Endothelial cell of umbilical vein (primary cell): ENCODE results near the gene ATP5MC2. TPM values are rescaled to one million over a fixed set of nuclear protein-coding genes. Genes with fewer than 3 reads are reported as not detected.

ENCODE experiments used
- BruUV-seq: library from RNA; stranded (reverse); fragments of 400-500 nt; replicated peaks from 2 replicates; lab custom pipeline; 2021; lab: Mats Ljungman, UMichigan
- CTCF ChIA-PET: fragments of 300-600, 350-600 bp; sonication (Branson Sonifier 250); formaldehyde crosslinking; loops from one replicate; lab custom pipeline; 2021; ENCODE audit warnings: antibody characterized with exemption, inconsistent platforms; lab: Charles Lee
- POLR2A ChIA-PET: fragments of 300-600, 350-600 bp; sonication (Branson Sonifier 250); formaldehyde crosslinking; loops from one replicate; lab custom pipeline; 2021; ENCODE audit warnings: antibody characterized with exemption, inconsistent platforms; lab: Charles Lee
- DNase-seq: peaks from one replicate; pipeline ENCODE4 v3.0.0-alpha.2; 2011; ENCODE audit warnings: low read depth, low spot score
- FAIRE-seq: peaks from 2 replicates; lab custom pipeline; 2011; peaks lifted over from hg19 to GRCh38; lab: Jason Lieb, UNC
- H2AFZ ChIP-seq: 2 replicates; pipeline ENCODE4 v1.6.0; 2012; ENCODE audit warnings: low read depth, low read length, control low read depth, inconsistent platforms
- H3K27ac ChIP-seq: 2 replicates; pipeline ENCODE4 v1.5.1; 2011; ENCODE audit warnings: low read depth, mild to moderate bottlenecking, control low read depth, low read length, moderate library complexity; ENCODE audit not compliant: insufficient read depth
- H3K27me3 ChIP-seq, 2 experiments: 2 replicates each; pipeline versions ENCODE4 v1.6.0 to v1.6.1; 2011; ENCODE audit warnings: low read length in 2 of 2, mixed read lengths in 1 of 2; ENCODE audit not compliant: control insufficient read depth in 2 of 2, insufficient read depth in 2 of 2
- H3K36me3 ChIP-seq, 2 experiments: 2 replicates in 1 of 2; 3 replicates in 1 of 2; pipeline ENCODE4 v1.5.1; 2011; ENCODE audit warnings: low read length in 2 of 2, mild to moderate bottlenecking in 1 of 2, moderate library complexity in 1 of 2; ENCODE audit not compliant: control insufficient read depth in 2 of 2, insufficient read depth in 2 of 2; ENCODE audit errors: extremely low read depth in 1 of 2
- H3K4me1 ChIP-seq: 3 replicates; pipeline ENCODE4 v1.5.1; 2011; ENCODE audit warnings: mild to moderate bottlenecking, low read length; ENCODE audit not compliant: control insufficient read depth, insufficient read depth; ENCODE audit errors: extremely low read depth
- H3K4me2 ChIP-seq: 2 replicates; pipeline ENCODE4 v1.6.1; 2011; ENCODE audit warnings: low read length, control low read depth, mixed read lengths; ENCODE audit not compliant: insufficient read depth
- H3K4me3 ChIP-seq, 3 experiments: fragments of 200-600 bp in 1 of 3; sonication (generic), shearing (Covaris generic) in 1 of 3; replicated peaks in 1 of 3; 2 replicates each; pipeline ENCODE4 v1.5.1; 2011 to 2016; ENCODE audit warnings: control low read depth in 3 of 3, low read length in 3 of 3, mild to moderate bottlenecking in 2 of 3, inconsistent platforms in 1 of 3, low read depth in 1 of 3, moderate library complexity in 1 of 3; ENCODE audit not compliant: insufficient read depth in 1 of 3
- H3K79me2 ChIP-seq: 2 replicates; pipeline ENCODE4 v1.6.0; 2012; ENCODE audit warnings: low read length, inconsistent platforms; ENCODE audit not compliant: control insufficient read depth, insufficient read depth
- H3K9ac ChIP-seq: replicated peaks from 2 replicates; pipeline ENCODE3; 2011; ENCODE audit warnings: low read length, control low read depth; ENCODE audit not compliant: insufficient read depth; ENCODE audit errors: extremely low read depth
- H3K9me1 ChIP-seq: replicated peaks from 3 replicates; pipeline ENCODE4 v1.6.0; 2011; ENCODE audit warnings: mild to moderate bottlenecking, low read length; ENCODE audit not compliant: control insufficient read depth, insufficient read depth; ENCODE audit errors: extremely low read depth
- H3K9me3 ChIP-seq: replicated peaks from 2 replicates; pipeline ENCODE4 v1.5.1; 2012; ENCODE audit warnings: low read length, inconsistent platforms; ENCODE audit not compliant: control insufficient read depth, insufficient read depth
- H4K20me1 ChIP-seq: replicated peaks from 2 replicates; pipeline ENCODE3; 2011; ENCODE audit warnings: mild to moderate bottlenecking, low read length; ENCODE audit not compliant: control insufficient read depth, insufficient read depth; ENCODE audit errors: extremely low read depth
- FOS ChIP-seq: IDR thresholded peaks from 2 replicates; pipeline ENCODE4 v1.6.1; 2011; ENCODE audit warnings: mild to moderate bottlenecking, low read length, moderate library complexity, borderline replicate concordance; ENCODE audit not compliant: insufficient read depth
- GATA2 ChIP-seq: IDR thresholded peaks from 2 replicates; pipeline ENCODE4 v1.7.0; 2011; ENCODE audit warnings: low read depth, mild to moderate bottlenecking, moderate library complexity, mixed read lengths, low read length; ENCODE audit not compliant: insufficient read length, insufficient read depth
- JUN ChIP-seq: IDR thresholded peaks from 2 replicates; pipeline ENCODE4 v1.6.1; 2011; ENCODE audit warnings: borderline replicate concordance, low read depth; ENCODE audit not compliant: insufficient read length, insufficient read depth
- MAX ChIP-seq: IDR thresholded peaks from 2 replicates; pipeline ENCODE4 v1.6.1; 2011; ENCODE audit not compliant: insufficient read depth, insufficient read length
- MYC ChIP-seq: IDR thresholded peaks from one replicate; pipeline ENCODE4 v1.6.1; 2011; ENCODE audit warnings: mild to moderate bottlenecking, low read depth, low read length
- POLR2AphosphoS5 ChIP-seq: IDR thresholded peaks from 2 replicates; pipeline ENCODE4 v1.6.1; 2012; ENCODE audit warnings: low read depth, mild to moderate bottlenecking, control low read depth, low read length, moderate library complexity; ENCODE audit not compliant: insufficient read depth
- dilution Hi-C: fragments of 300-500 bp; cut with MboI; formaldehyde crosslinking; loops from one replicate; pipeline ENCODE4 v1.15.0; 2019; ENCODE audit warnings: low sequenced_read_pairs; ENCODE audit not compliant: extremely low pct_ligation_motif_present
- intact Hi-C: fragments of 100-400 bp; cut with micrococcal nuclease; formaldehyde crosslinking; loops from one replicate; pipeline ENCODE4 v1.10.0; 2022
- polyA plus RNA-seq, 4 experiments: library from polyadenylated mRNA; depleted of rRNA in 3 of 4; stranded (reverse) in 3 of 4; unstranded in 1 of 4; fragments of >200 nt; gene quantifications; 2 replicates each; pipeline versions ENCODE4 v1.2.1 to v1.2.3, GENCODE V29; 2011 to 2012; ENCODE audit warnings: missing spikeins in 1 of 4
- total RNA-seq: library from RNA; stranded (reverse); gene quantifications from 2 replicates; pipeline ENCODE4 v1.2.3, GENCODE V29; 2021
- TF ChIP-seq, protein P1 (sequence below), 2 donors: IDR thresholded peaks; 1 replicate in 1 of 2; 2 replicates in 1 of 2; pipeline ENCODE4 v1.5.1; 2011; ENCODE audit warnings: low read length in 2 of 2, mild to moderate bottlenecking in 2 of 2, moderate library complexity in 2 of 2, control low read depth in 1 of 2, inconsistent platforms in 1 of 2, low read depth in 1 of 2; ENCODE audit not compliant: insufficient read depth in 1 of 2; ENCODE audit errors: extremely low read depth in 1 of 2

The ATP5MC2 gene
- total and polyA plus RNA-seq, 2 donors (not counting 3 experiments of a cell fraction or from before 2014, with no cell fraction given), result 402 to 820 TPM

DNA sequence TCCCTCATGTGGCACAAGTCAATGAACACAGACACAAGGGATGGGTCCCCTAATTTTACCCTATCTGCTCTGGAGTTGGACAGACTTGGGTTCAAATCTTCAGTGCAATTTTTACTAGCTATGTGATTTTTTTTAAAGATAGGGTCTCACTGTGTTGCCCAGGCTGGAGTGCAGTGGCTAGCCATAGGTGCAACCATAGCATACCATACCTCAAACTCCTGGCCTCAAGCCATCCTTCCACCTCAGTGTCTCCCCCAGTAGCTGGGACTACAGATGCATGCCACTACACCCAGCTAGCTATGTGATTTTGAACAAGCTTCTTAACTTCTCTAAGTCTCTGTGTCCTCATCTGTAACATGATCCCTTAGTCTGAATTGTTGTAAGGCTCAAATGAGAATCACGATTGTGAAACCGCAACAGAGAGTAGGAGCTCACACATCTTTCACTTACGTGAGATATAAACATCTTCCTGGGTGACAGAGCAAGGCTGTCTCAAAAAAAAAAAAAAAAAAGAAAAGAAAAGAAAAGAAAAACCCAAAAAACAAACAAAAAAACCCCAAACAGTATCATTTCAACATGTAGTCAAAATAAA, 46.7 kb upstream of the ATP5MC2 start:
- CTCF ChIA-PET, result interaction anchor here (0.7 to 2.4 kb wide), 5 partner anchors 9 to 24 kb away, joined by 3 to 16 read pairs (median 5); no protein-coding TSS in a partner anchor
- Histone ChIP-seq H3K4me3 (no peak overlapping the region), H3K9me1 (no peaks in the 10 kb centered on the region), H3K36me3 (peaks cover 0 to 34% of the 10 kb centered on the region in 2 experiments), H3K4me2 (no peak overlapping the region), H3K79me2 (no peaks in the 10 kb centered on the region), H4K20me1 (no peaks in the 10 kb centered on the region), H3K27ac (no peak overlapping the region), H3K27me3 (no peaks in the 10 kb centered on the region), H3K4me1 (peaks cover 10% of the 10 kb centered on the region), H2AFZ (no peak overlapping the region), H3K9ac (no peak overlapping the region), H3K9me3 (no peaks in the 10 kb centered on the region)
- POLR2A ChIA-PET, result no interaction called here
- intact Hi-C loops (no loop called here), dilution Hi-C loops (no loop called here)
- TF ChIP-seq MAX (no peak), POLR2AphosphoS5 (no peak), GATA2 (no peak), MYC (no peak), JUN (no peak), FOS (no peak)
- TF ChIP-seq, protein P1, sequence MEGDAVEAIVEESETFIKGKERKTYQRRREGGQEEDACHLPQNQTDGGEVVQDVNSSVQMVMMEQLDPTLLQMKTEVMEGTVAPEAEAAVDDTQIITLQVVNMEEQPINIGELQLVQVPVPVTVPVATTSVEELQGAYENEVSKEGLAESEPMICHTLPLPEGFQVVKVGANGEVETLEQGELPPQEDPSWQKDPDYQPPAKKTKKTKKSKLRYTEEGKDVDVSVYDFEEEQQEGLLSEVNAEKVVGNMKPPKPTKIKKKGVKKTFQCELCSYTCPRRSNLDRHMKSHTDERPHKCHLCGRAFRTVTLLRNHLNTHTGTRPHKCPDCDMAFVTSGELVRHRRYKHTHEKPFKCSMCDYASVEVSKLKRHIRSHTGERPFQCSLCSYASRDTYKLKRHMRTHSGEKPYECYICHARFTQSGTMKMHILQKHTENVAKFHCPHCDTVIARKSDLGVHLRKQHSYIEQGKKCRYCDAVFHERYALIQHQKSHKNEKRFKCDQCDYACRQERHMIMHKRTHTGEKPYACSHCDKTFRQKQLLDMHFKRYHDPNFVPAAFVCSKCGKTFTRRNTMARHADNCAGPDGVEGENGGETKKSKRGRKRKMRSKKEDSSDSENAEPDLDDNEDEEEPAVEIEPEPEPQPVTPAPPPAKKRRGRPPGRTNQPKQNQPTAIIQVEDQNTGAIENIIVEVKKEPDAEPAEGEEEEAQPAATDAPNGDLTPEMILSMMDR (IDR thresholded peaks at IDR 0.05; ENCODE audit: extremely low read depth in 1 of 2, insufficient read depth in 1 of 2, low read depth in 1 of 2, low read length in 2 of 2), result no peak
- DNase-seq (no peak), FAIRE-seq (no peak)
- BruUV-seq, result no TSS peak
